Head of caudate nucleus (tissue), 42 donors: ENCODE measurements around the gene RFC5.
"Not testable (repeated sequence)": the region's sequence is repeated elsewhere in the genome, so short reads cannot be mapped to it uniquely, and the experiment has no call there.

Source experiments
- DNase-seq, 42 donors: peaks; one replicate each; pipeline versions ENCODE4 v3.0.0 to v3.0.0-alpha.2; 2020 to 2021; ENCODE audit warnings: mixed read lengths in 7 of 42
- intact Hi-C: fragments of 100-400 bp; cut with DNase I; formaldehyde crosslinking; loops from one replicate; pipeline ENCODE4 v1.15.0; 2022

The RFC5 gene, protein sequence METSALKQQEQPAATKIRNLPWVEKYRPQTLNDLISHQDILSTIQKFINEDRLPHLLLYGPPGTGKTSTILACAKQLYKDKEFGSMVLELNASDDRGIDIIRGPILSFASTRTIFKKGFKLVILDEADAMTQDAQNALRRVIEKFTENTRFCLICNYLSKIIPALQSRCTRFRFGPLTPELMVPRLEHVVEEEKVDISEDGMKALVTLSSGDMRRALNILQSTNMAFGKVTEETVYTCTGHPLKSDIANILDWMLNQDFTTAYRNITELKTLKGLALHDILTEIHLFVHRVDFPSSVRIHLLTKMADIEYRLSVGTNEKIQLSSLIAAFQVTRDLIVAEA

GRCh38 chr12:118016424-118017264 is at the start of gene RFC5:
RFC5 (plus strand) TSS chr12:118016703; CDS start chr12:118016828, 125 bp downstream.
- intact Hi-C loops = no loop called here
- DNase-seq = peak; percentile 95 to 99 (median 98)

DNA sequence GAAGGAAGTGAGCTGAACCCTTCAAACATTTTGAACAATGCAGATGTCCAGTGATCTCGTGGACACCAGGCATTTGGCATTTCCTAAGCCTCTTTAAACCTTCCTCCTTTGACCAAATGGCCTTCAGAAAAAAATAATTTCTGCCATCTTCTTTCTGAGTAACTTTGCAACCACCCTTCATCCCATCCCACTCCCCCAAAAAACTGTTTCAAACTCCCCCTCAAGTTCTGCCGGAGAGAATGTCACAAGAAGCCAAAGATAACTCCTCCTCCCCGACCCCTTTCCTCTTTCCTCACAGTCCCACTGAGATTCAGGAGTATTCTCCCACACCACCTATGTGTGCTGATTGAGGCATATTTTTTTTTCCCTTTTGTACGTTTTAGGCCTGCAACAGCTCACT is 49.5 kb upstream of the RFC5 start:
- DNase-seq = no peak
- intact Hi-C loops = no loop called here

DNA sequence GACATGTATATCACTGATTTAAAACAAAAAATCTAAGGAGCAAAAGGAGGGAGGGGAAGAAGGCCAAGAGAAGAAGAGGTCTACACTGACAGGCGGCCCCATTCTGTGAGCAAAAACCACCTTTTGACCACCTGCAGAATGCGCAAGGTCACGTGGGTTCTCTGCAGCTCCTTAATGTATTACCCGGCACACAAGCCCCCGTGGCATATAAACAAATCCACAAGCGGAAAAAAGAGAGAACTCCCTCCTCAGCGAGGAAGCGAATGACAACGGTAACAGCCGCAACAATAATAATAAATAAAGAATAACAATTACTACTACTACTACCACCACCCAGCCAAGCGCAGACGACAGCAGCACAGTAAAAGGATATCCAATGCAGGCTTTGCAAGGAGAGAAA is 49.0 kb upstream of the RFC5 start:
- DNase-seq = peak in 34 of 42 donors; percentile 17 to 67 (median 33)
- intact Hi-C loops = no loop called here

DNA sequence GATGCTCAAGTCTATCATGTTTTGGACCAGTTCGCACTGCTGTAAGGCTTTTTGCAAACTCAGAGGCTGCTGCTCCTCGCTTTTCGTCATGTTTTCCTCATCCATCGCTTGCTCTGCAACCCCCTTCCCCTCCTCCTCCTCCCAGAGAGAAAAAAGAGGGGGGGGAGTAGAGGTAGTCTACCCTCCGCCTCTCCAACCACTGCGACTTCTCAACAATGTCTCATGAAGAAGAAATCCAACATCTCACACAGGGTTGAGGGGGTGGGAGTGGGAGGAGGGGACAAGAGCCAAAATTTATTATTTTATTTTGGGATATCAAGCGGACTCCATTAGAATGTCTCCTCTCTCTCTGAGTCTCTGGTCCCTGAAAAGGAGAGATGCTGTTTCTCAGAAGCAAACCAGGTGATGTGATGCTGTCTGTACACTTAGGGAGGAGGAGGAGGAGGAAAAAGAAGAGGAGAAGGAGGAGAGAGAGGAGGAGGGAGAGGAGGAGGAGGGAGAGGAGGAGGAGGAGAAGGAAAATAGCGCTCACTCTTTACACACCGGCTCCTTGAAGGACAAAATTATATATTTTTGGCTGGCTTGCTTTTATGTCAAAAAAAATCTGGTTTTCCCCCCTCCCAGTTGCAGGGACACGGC is 48.2 kb upstream of the RFC5 start:
- peak in 14 of 42 donors; percentile 3 to 51 (median 22) for DNase-seq
- intact Hi-C loops = no loop called here

- peak; percentile 45 to 94 (median 78) for DNase-seq
- intact Hi-C loops = no loop called here
Measured at GRCh38 chr12:117968826-117969659, 47.5 kb upstream of the RFC5 start, which contains the start of gene KSR2. KSR2 (minus strand) TSS chr12:117968990; CDS start chr12:117968255, 735 bp downstream.

- intact Hi-C loops = no loop called here
- DNase-seq = no peak
Measured at GRCh38 chr12:117970334-117970733, 46.2 kb upstream of the RFC5 start.

- no peak for DNase-seq
- intact Hi-C loops = no loop called here
Measured at GRCh38 chr12:117972301-117972700, 44.2 kb upstream of the RFC5 start.

DNA sequence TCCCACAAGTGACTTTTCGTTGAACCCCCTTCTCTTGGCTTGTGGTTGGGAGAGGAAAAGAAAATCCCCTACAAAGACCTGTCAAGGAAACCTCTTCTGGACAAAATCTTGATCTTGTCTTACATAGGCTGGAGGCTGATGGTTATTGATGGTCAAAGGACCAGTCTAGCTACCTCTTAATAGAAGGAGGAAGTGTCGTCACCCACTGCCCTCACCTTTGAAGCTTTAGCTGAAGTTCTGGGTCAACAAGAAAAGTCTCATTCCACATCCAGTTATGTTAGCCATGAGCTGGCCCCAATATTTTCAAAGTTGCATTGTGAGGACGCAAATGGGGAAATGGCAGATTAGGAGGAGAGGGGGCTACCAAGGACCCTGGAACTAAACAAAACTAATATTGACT is 41.5 kb upstream of the RFC5 start:
- intact Hi-C loops = no loop called here

GRCh38 chr12:117977373-117977772 is 39.1 kb upstream of the RFC5 start:
- intact Hi-C loops = no loop called here
- no peak for DNase-seq

More for the DNA sequence above, 41.5 kb upstream of the RFC5 start:
- DNase-seq = no peak

DNA sequence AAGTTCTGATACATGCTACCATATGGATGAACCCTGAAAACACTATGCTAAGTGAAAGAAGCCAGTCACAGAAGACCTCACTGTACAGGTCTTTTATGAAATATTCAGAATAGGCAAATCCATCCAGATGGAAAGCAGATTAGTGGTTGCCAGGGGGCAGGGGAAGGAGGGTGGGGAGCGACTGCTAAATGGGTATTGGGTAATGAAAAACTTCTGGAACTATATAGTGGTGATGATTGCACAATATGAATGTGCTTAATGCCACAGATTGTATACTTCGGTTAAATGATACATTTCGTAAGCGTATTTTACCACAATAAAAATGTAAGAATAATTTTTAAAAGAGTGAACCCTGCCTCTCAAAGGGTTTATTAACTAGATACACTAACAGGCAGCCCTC is 35.9 kb upstream of the RFC5 start:
- intact Hi-C loops = no loop called here
- DNase-seq = no peak

DNA sequence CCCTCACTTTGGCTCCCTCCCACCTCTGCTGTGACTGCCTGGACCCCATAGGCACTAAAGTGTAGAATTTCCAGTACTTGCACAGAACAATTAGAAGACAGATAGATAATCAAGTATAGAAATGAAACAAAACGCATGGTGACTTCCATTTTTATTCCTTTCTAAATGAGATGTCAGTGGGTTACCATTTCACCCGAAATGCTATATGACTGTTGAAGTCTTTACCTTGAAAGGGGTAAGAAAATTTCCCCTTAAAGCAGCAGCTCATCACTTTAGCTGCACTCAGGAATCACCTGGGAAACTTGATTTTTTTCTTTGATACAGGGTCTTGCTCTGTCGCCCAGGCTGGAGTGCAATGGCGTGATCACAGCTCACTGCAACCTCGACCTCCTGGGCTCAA is 35.2 kb upstream of the RFC5 start:
- DNase-seq = no peak
- intact Hi-C loops = no loop called here

- no peak for DNase-seq
- intact Hi-C loops = no loop called here
Measured at GRCh38 chr12:117985182-117985581, 31.3 kb upstream of the RFC5 start.

GRCh38 chr12:117986705-117987469 is 29.6 kb upstream of the RFC5 start:
- intact Hi-C loops = no loop called here

DNA sequence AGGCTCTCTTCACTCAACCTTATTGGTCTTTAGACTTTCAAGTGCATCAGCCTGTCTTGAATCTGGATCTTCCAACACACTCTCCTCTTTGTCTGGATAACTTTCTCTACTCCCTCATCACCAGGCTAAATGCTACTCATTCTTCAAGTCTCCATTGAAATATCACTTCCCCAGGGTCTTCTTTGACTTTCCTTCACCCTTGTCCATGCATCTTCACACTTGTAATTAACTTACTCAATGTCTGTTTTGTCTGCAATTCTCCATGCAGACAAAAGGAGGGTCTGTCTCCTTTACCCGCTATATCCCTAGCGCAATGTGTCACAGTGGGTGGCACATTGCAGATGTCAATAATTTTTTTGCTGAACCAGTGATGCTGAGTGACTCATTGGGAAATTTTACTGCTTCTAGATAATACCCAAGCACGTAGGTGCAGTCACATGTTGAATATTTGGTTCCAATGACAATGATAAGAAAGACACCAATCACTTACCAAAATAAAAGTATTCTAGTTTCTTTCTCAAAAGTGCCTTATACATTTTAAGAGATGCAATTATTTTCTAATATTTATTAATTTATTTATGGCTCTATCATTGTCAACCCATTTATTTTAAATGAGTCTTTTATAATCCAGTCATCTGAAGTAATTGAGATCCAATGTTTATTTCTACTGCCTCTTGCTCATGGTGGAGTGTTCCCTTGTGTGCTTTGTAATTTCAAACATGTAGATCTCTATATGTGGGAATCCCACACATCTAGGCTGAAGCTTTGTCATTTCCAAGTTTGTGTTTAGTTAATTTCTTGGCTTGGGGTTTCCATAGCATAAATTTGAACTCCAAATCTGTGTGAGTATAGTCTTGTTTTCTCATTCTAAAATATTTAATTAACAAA is 21.7 kb upstream of the RFC5 start:
- DNase-seq = no peak

More at GRCh38 chr12:117986705-117987469, 29.6 kb upstream of the RFC5 start:
- no peak for DNase-seq

DNA sequence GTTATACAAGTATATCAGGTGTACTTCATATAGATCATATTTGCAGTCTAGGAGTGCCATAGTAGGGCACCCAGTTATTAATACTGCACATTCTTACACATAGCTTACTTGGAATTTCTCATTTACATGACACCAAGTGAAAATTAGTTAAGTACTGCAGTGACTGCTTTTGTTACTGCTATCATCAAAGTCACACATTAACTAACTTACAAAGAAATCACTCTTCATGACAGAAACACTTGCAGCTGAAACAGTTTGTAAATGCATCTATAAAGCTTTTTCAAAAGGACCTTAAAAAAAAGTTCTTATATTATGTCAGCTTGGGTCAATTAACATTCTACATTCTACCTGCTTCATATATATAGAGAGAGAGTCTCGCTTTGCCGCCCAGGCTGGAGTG is 17.8 kb upstream of the RFC5 start:
- no peak for DNase-seq
- intact Hi-C loops = no loop called here

More for the DNA sequence above, 21.7 kb upstream of the RFC5 start:
- intact Hi-C loops = no loop called here

GRCh38 chr12:117999806-118000205 is 16.7 kb upstream of the RFC5 start:
- intact Hi-C loops = not testable (repeated sequence)

DNA sequence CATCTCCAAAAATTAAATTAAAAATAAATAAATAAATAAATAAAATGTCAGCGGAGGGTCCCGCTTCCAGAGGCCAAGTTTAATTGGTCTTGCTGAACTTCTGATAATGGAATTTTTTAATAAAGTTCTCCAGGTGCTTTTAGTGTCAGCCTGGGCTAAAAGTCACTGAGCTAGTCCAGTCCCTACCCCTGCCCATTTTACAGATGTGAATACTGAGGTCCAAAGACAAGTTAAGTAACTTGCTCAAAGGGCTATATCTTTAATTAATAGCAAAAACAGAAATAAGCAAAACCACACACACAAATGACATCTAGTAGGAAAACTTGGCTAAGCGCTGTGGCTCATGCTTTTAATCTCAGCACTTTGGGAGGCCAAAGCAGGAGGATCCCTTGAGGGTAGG is 5.6 kb upstream of the RFC5 start:
- intact Hi-C loops = no loop called here
- no peak for DNase-seq

More at GRCh38 chr12:117999806-118000205, 16.7 kb upstream of the RFC5 start:
- DNase-seq = not testable (repeated sequence)
